HEK293 (cell line): ENCODE results near the gene PRH1.

ENCODE experiments used
- CTCF ChIA-PET: fragments of 350-600 bp; formaldehyde crosslinking; extraction: SDS; loops from one replicate; lab custom pipeline; 2021; ENCODE audit warnings: antibody characterized with exemption; lab: Yijun Ruan, JAX
- POLR2A ChIA-PET: fragments of 300-600 bp; formaldehyde crosslinking; extraction: SDS; loops from one replicate; lab custom pipeline; 2020; ENCODE audit warnings: antibody characterized with exemption, inconsistent platforms; lab: Yijun Ruan, JAX
- H3K27ac ChIP-seq: fragments of 200-500 bp; sonication (Bioruptor generic); 2 replicates; pipeline ENCODE4 v1.5.1; 2014; ENCODE audit warnings: low read depth, low read length, control low read depth, inconsistent platforms; ENCODE audit errors: extremely low read depth
- H3K36me3 ChIP-seq, 2 experiments: fragments of 200-500 bp in 1 of 2; sonication (Bioruptor generic) in 1 of 2; 1 replicate in 1 of 2; 2 replicates in 1 of 2; pipeline ENCODE4 v1.5.1; 2014 to 2017; ENCODE audit warnings: inconsistent platforms in 2 of 2, low read length in 2 of 2; ENCODE audit not compliant: control insufficient read depth in 2 of 2, insufficient read depth in 1 of 2
- H3K4me1 ChIP-seq: fragments of 200-500 bp; sonication (Bioruptor generic); 2 replicates; pipeline ENCODE4 v1.5.1; 2014; ENCODE audit warnings: mild to moderate bottlenecking, low read length, inconsistent platforms; ENCODE audit not compliant: control insufficient read depth, insufficient read depth
- H3K4me3 ChIP-seq: 2 replicates; pipeline ENCODE4 v1.5.1; 2011; ENCODE audit warnings: low read depth, mild to moderate bottlenecking, control low read depth, low read length, moderate library complexity
- H3K9me3 ChIP-seq: fragments of 200-500 bp; sonication (Bioruptor generic); 2 replicates; pipeline ENCODE4 v1.5.1; 2014; ENCODE audit warnings: low read depth, low read length, inconsistent platforms; ENCODE audit not compliant: control insufficient read depth, insufficient read depth
- EGR2 ChIP-seq: fragments of 450-650 bp; formaldehyde crosslinking; IDR thresholded peaks from 2 replicates; pipeline ENCODE4 v1.5.1; 2016; ENCODE audit warnings: low read depth, missing biosample characterization, missing genetic modification characterization
- KLF10 ChIP-seq: fragments of 450-650 bp; IDR thresholded peaks from 2 replicates; pipeline ENCODE4 v1.5.1; 2018; ENCODE audit warnings: missing biosample characterization, mild to moderate bottlenecking, missing genetic modification characterization
- PRDM1 ChIP-seq: fragments of 450-650 bp; formaldehyde crosslinking; IDR thresholded peaks from 2 replicates; pipeline ENCODE4; 2016; ENCODE audit warnings: missing biosample characterization, missing genetic modification characterization
- PRDM10 ChIP-seq: fragments of 450-650 bp; formaldehyde crosslinking; IDR thresholded peaks from 2 replicates; pipeline ENCODE4 v1.5.1; 2016; ENCODE audit warnings: missing biosample characterization, missing genetic modification characterization
- RBAK ChIP-seq: fragments of 450-650 bp; formaldehyde crosslinking; IDR thresholded peaks from 2 replicates; pipeline ENCODE4 v1.5.1; 2016; ENCODE audit warnings: missing biosample characterization, missing genetic modification characterization
- SALL2 ChIP-seq: fragments of 450-650 bp; formaldehyde crosslinking; IDR thresholded peaks from 2 replicates; pipeline ENCODE4 v1.5.0; 2017; ENCODE audit warnings: missing biosample characterization, mild to moderate bottlenecking, missing genetic modification characterization, borderline replicate concordance
- TRIM28 ChIP-seq: IDR thresholded peaks from 2 replicates; pipeline ENCODE4 v1.6.1; 2011; ENCODE audit warnings: low read length, control low read depth, borderline replicate concordance
- ZBTB10 ChIP-seq: fragments of 450-650 bp; formaldehyde crosslinking; IDR thresholded peaks from 2 replicates; pipeline ENCODE4 v1.5.1; 2016; ENCODE audit warnings: missing biosample characterization, missing genetic modification characterization
- ZBTB26 ChIP-seq: fragments of 450-650 bp; formaldehyde crosslinking; optimal IDR thresholded peaks from 2 replicates; pipeline ENCODE3; 2016; ENCODE audit warnings: missing biosample characterization, mild to moderate bottlenecking, missing genetic modification characterization
- ZFHX2 ChIP-seq: fragments of 450-650 bp; formaldehyde crosslinking; conservative IDR thresholded peaks from 2 replicates; pipeline ENCODE4 v1.5.1; 2016; ENCODE audit warnings: missing biosample characterization, missing genetic modification characterization
- ZFP3 ChIP-seq: fragments of 450-650 bp; formaldehyde crosslinking; IDR thresholded peaks from 2 replicates; pipeline ENCODE4 v1.5.1; 2016; ENCODE audit warnings: low read depth, missing biosample characterization, missing genetic modification characterization
- ZNF10 ChIP-seq: fragments of 450-650 bp; formaldehyde crosslinking; IDR thresholded peaks from 2 replicates; pipeline ENCODE4 v1.5.1; 2017; ENCODE audit warnings: missing biosample characterization, missing genetic modification characterization
- ZNF121 ChIP-seq: fragments of 450-650 bp; formaldehyde crosslinking; IDR thresholded peaks from 2 replicates; pipeline ENCODE4 v1.5.1; 2016; ENCODE audit warnings: missing biosample characterization, missing genetic modification characterization
- ZNF214 ChIP-seq: fragments of 450-650 bp; formaldehyde crosslinking; IDR thresholded peaks from 2 replicates; pipeline ENCODE4 v1.5.1; 2017; ENCODE audit warnings: missing biosample characterization, mild to moderate bottlenecking, missing genetic modification characterization, borderline replicate concordance
- ZNF223 ChIP-seq: fragments of 450-650 bp; formaldehyde crosslinking; IDR thresholded peaks from 2 replicates; pipeline ENCODE4 v1.5.1; 2016; ENCODE audit warnings: missing biosample characterization, missing genetic modification characterization
- ZNF350 ChIP-seq: fragments of 450-650 bp; formaldehyde crosslinking; IDR thresholded peaks from 2 replicates; pipeline ENCODE4 v1.5.0; 2017; ENCODE audit warnings: missing biosample characterization, mild to moderate bottlenecking, missing genetic modification characterization
- ZNF473 ChIP-seq: fragments of 450-650 bp; formaldehyde crosslinking; IDR thresholded peaks from 2 replicates; pipeline ENCODE4 v1.5.1; 2017; ENCODE audit warnings: missing biosample characterization, missing genetic modification characterization
- ZNF558 ChIP-seq: fragments of 450-650 bp; formaldehyde crosslinking; IDR thresholded peaks from 2 replicates; pipeline ENCODE4 v1.5.1; 2016; ENCODE audit warnings: missing biosample characterization, missing genetic modification characterization
- ZNF629 ChIP-seq: fragments of 450-650 bp; formaldehyde crosslinking; IDR thresholded peaks from 2 replicates; pipeline ENCODE4 v1.5.1; 2017; ENCODE audit warnings: missing biosample characterization, missing genetic modification characterization
- ZNF692 ChIP-seq: fragments of 450-650 bp; formaldehyde crosslinking; IDR thresholded peaks from 2 replicates; pipeline ENCODE4 v1.5.1; 2016; ENCODE audit warnings: missing biosample characterization, missing genetic modification characterization

PRH1 gene

GRCh38 chr12:10910380-10910779 lies 26.3 kb upstream of the PRH1 start:
- Histone ChIP-seq H3K27ac (no peak overlapping the region), H3K9me3 (no peaks in the 10 kb centered on the region)
- POLR2A ChIA-PET = interaction anchor here (0.7 kb wide), 1 partner anchor 23 kb away, joined by 3 read pairs; no protein-coding TSS in a partner anchor
- no peak for TF ChIP-seq ZNF350
- TF ChIP-seq ZBTB10 (tag by site-specific recombination) = no peak
- no peak for TF ChIP-seq ZFHX2 (tag by site-specific recombination)
- no peak for TF ChIP-seq ZNF558
- no peak for TF ChIP-seq PRDM10
- TF ChIP-seq ZNF223 = no peak
- no peak for TF ChIP-seq TRIM28
- TF ChIP-seq RBAK (tag by site-specific recombination) = no peak
- TF ChIP-seq ZNF473 (tag by site-specific recombination) = no peak
- TF ChIP-seq ZNF214 = no peak
- TF ChIP-seq ZFP3 = no peak
- no peak for TF ChIP-seq ZNF121
- TF ChIP-seq ZNF692 (tag by site-specific recombination) = no peak
- no peak for TF ChIP-seq PRDM1 (tag by site-specific recombination)
- TF ChIP-seq ZNF10 (tag by site-specific recombination) = no peak
- no peak for TF ChIP-seq ZBTB26
- no peak for TF ChIP-seq EGR2 (tag by site-specific recombination)
- no peak for TF ChIP-seq ZNF629 (tag by site-specific recombination)
- TF ChIP-seq KLF10 (tag by site-specific recombination) = no peak
- no peak for TF ChIP-seq SALL2 (tag by site-specific recombination)
- TF ChIP-seq, all 188 proteins: peak for 0
- Histone ChIP-seq H3K36me3 (no peaks in the 10 kb centered on the region), H3K4me3 (no peak overlapping the region), H3K4me1 (no peaks in the 10 kb centered on the region)
- CTCF ChIA-PET = no interaction called here
